Lung (tissue), 12 donors: ENCODE measurements around the gene PARD6A. TPM values are rescaled to one million over a fixed set of nuclear protein-coding genes. Genes with fewer than 3 reads are reported as not detected.

Source experiments
- ATAC-seq: fragments of 200-7000 bp; cut with Tn5 transposase; one replicate; pipeline ENCODE4 v1.9.1; 2020; ENCODE audit warnings: moderate number of reproducible peaks; ENCODE audit not compliant: insufficient read depth, low FRiP score
- DNase-seq, 3 donors: peaks; one replicate each; pipeline ENCODE4 v3.0.0-alpha.2; 2013 to 2017
- H3K27ac ChIP-seq, 2 donors: one replicate each; pipeline ENCODE4 v1.5.1; 2013; ENCODE audit warnings: mild to moderate bottlenecking in 2 of 2, moderate library complexity in 2 of 2, control low read depth in 1 of 2, inconsistent platforms in 1 of 2, low read depth in 1 of 2, low read length in 1 of 2
- H3K27me3 ChIP-seq, 3 donors: one replicate each; pipeline ENCODE4 v1.5.1; 2013; ENCODE audit warnings: low read length in 2 of 3; ENCODE audit not compliant: control insufficient read depth in 3 of 3, insufficient read depth in 3 of 3
- H3K36me3 ChIP-seq, 4 donors: one replicate each; pipeline ENCODE4 v1.5.1; 2013; ENCODE audit warnings: low read length in 4 of 4, mild to moderate bottlenecking in 1 of 4, moderate library complexity in 1 of 4; ENCODE audit not compliant: control insufficient read depth in 4 of 4, insufficient read depth in 4 of 4
- H3K4me1 ChIP-seq, 5 donors: one replicate each; pipeline ENCODE4 v1.5.1; 2013; ENCODE audit warnings: low read length in 5 of 5, mild to moderate bottlenecking in 2 of 5, moderate library complexity in 1 of 5; ENCODE audit not compliant: control insufficient read depth in 5 of 5, insufficient read depth in 5 of 5
- H3K4me3 ChIP-seq: one replicate; pipeline ENCODE4 v1.5.1; 2013; ENCODE audit warnings: mild to moderate bottlenecking, control low read depth, moderate library complexity
- H3K9ac ChIP-seq, 2 donors: one replicate each; pipeline ENCODE4 v1.5.1; 2013; ENCODE audit warnings: low read length in 2 of 2, control low read depth in 1 of 2; ENCODE audit not compliant: insufficient read depth in 1 of 2
- H3K9me3 ChIP-seq, 4 donors: one replicate each; pipeline ENCODE4 v1.5.1; 2013; ENCODE audit warnings: low read length in 3 of 4, mild to moderate bottlenecking in 1 of 4, moderate library complexity in 1 of 4; ENCODE audit not compliant: control insufficient read depth in 4 of 4, insufficient read depth in 3 of 4
- CTCF ChIP-seq: IDR thresholded peaks from 2 replicates; pipeline ENCODE4 v1.5.1; 2012; ENCODE audit warnings: mild to moderate bottlenecking; ENCODE audit errors: control extremely low read depth, extremely low read depth
- WGBS, 2 donors: extraction: QIAGEN DNeasy Blood & Tissue Kit; methylation state at CpG; one replicate each; pipeline ENCODE4 v1.1.7; 2013; 5-methylcytosine and 5-hydroxymethylcytosine counted together
- polyA plus RNA-seq, 2 donors: library from polyadenylated mRNA; stranded (reverse); fragments of 200-250 nt; gene quantifications; one replicate each; pipeline ENCODE4 v1.2.1, GENCODE V29; 2013
- total RNA-seq, 2 donors: library from RNA; depleted of rRNA in 1 of 2; stranded (reverse); fragments of >200 nt in 1 of 2; gene quantifications; one replicate each; pipeline ENCODE4 v1.2.1, GENCODE V29; 2014 to 2021
- donor health status: control.
- donor health status: control.
- donor health status: Bipolar disorder and iron deficiency.
- donor health status: healthy.
- donor health status: DM: yes; HTN: yes; CAD: no.

Gene PARD6A
- total and polyA plus RNA-seq, 4 donors = 1.4 to 6.2 (median 4.7) TPM

GRCh38 chr16:67666559-67667452, 6.0 kb downstream of the PARD6A start, which contains the start of the genes C16orf86 and ENKD1:
C16orf86 (plus strand) TSS chr16:67666814; CDS start chr16:67666971, 157 bp downstream.
ENKD1 (minus strand) TSS chr16:67666750; CDS start chr16:67666442, 308 bp downstream.
- Histone ChIP-seq H3K4me3 (peak within 1 kb of the TSS; percentile 59), H3K27me3 (no peaks in the 10 kb centered on the region), H3K27ac (peak within 1 kb of the TSS; percentile 86 to 89), H3K36me3 (peaks cover 0 to 8% (median 2%) of the 10 kb centered on the region in 4 donors), H3K9me3 (no peaks in the 10 kb centered on the region), H3K9ac (no peak within 1 kb of the TSS), H3K4me1 (peaks cover 0 to 22% (median 8%) of the 10 kb centered on the region in 5 donors)
- 4 to 5% methylated on average over 75 to 78 of the region's 78 CpGs for WGBS, 2 donors
- DNase-seq (peak; percentile 87 to 88 (median 88)), ATAC-seq (peak; percentile 82)
- no peak for TF ChIP-seq CTCF

- Histone ChIP-seq H3K27ac (peak overlapping the region in 1 of 2 donors; percentile 89), H3K36me3 (peaks cover 0 to 7% (median 2%) of the 10 kb centered on the region in 4 donors), H3K4me1 (peaks cover 0 to 22% (median 8%) of the 10 kb centered on the region in 5 donors), H3K4me3 (no peak overlapping the region), H3K9ac (no peak overlapping the region), H3K27me3 (no peaks in the 10 kb centered on the region), H3K9me3 (no peaks in the 10 kb centered on the region)
- no peak for TF ChIP-seq CTCF
- no peak for DNase-seq
- ATAC-seq = no peak
- WGBS, 2 donors = 37 to 49% methylated on average over 10 of the region's 10 CpGs
Measured at GRCh38 chr16:67667453-67667816, 6.7 kb downstream of the PARD6A start.

- DNase-seq (peak; percentile 92 to 95 (median 94)), ATAC-seq (peak; percentile 81)
- peak; percentile 75 for TF ChIP-seq CTCF
- peak overlapping the region in 1 of 2 donors; percentile 89 for H3K27ac ChIP-seq
- no peaks in the 10 kb centered on the region for H3K9me3 ChIP-seq
- H3K27me3 ChIP-seq = no peaks in the 10 kb centered on the region
- H3K36me3 ChIP-seq = peaks cover 0 to 5% (median 2%) of the 10 kb centered on the region in 4 donors
- no peak overlapping the region for H3K4me3 ChIP-seq
- H3K9ac ChIP-seq = no peak overlapping the region
- peaks cover 0 to 25% (median 9%) of the 10 kb centered on the region in 5 donors for H3K4me1 ChIP-seq
- 20 to 22% methylated on average over 17 to 18 of the region's 18 CpGs for WGBS, 2 donors
Measured at GRCh38 chr16:67667817-67668494, 7.2 kb downstream of the PARD6A start.
